HG02678 (cell line): Measurements from ENCODE around the gene OR5W2.
"Not testable (repeated sequence)": the region's sequence is repeated elsewhere in the genome, so short reads cannot be mapped to it uniquely, and the experiment has no call there.

Experiments
- ATAC-seq: cut with Tn5 transposase; IDR thresholded peaks from one replicate; pipeline ENCODE4 v1.9.1; 2021; ENCODE audit warnings: mild to moderate bottlenecking, moderate library complexity; ENCODE audit not compliant: unreplicated experiment

OR5W2 gene

GRCh38 chr11:55914482-55914881 lies at the start of gene OR5W2:
OR5W2 (minus strand) TSS chr11:55914582; CDS start chr11:55914582, 0 bp downstream.
- ATAC-seq = no peak

- ATAC-seq = no peak
Measured at GRCh38 chr11:55956521-55956920, 42.1 kb upstream of the OR5W2 start.

- ATAC-seq = no peak
Measured at GRCh38 chr11:55949330-55949729, 34.9 kb upstream of the OR5W2 start.

GRCh38 chr11:55942785-55943392 lies 28.5 kb upstream of the OR5W2 start:
- peak; percentile 63 for ATAC-seq

- no peak for ATAC-seq
Measured at GRCh38 chr11:55936300-55936699, 21.9 kb upstream of the OR5W2 start, which contains the start of gene OR5I1. OR5I1 (minus strand) TSS chr11:55936400; CDS start chr11:55936400, 0 bp downstream.

GRCh38 chr11:55920537-55920936 lies 6.2 kb upstream of the OR5W2 start:
- no peak for ATAC-seq

- no peak for ATAC-seq
Measured at GRCh38 chr11:55902308-55902707, 12.1 kb downstream of the OR5W2 start.

GRCh38 chr11:55895216-55895615 lies 19.2 kb downstream of the OR5W2 start:
- ATAC-seq = no peak

- ATAC-seq = not testable (repeated sequence)
Measured at GRCh38 chr11:55885481-55885880, 28.9 kb downstream of the OR5W2 start.

- ATAC-seq = not testable (repeated sequence)
Measured at GRCh38 chr11:55884995-55885394, 29.4 kb downstream of the OR5W2 start.

GRCh38 chr11:55882997-55883396 lies 31.4 kb downstream of the OR5W2 start, which contains the start of gene TRIM51:
TRIM51 (plus strand) TSS chr11:55883297; CDS start chr11:55885429, 2,132 bp downstream.
- ATAC-seq = not testable (repeated sequence)

GRCh38 chr11:55873146-55873545 lies 41.2 kb downstream of the OR5W2 start:
- not testable (repeated sequence) for ATAC-seq

- ATAC-seq = not testable (repeated sequence)
Measured at GRCh38 chr11:55872731-55873130, 41.7 kb downstream of the OR5W2 start.

- not testable (repeated sequence) for ATAC-seq
Measured at GRCh38 chr11:55867354-55867753, 47.0 kb downstream of the OR5W2 start.
